ENCODE data around the gene ELAVL3.

Gene ELAVL3

DNA sequence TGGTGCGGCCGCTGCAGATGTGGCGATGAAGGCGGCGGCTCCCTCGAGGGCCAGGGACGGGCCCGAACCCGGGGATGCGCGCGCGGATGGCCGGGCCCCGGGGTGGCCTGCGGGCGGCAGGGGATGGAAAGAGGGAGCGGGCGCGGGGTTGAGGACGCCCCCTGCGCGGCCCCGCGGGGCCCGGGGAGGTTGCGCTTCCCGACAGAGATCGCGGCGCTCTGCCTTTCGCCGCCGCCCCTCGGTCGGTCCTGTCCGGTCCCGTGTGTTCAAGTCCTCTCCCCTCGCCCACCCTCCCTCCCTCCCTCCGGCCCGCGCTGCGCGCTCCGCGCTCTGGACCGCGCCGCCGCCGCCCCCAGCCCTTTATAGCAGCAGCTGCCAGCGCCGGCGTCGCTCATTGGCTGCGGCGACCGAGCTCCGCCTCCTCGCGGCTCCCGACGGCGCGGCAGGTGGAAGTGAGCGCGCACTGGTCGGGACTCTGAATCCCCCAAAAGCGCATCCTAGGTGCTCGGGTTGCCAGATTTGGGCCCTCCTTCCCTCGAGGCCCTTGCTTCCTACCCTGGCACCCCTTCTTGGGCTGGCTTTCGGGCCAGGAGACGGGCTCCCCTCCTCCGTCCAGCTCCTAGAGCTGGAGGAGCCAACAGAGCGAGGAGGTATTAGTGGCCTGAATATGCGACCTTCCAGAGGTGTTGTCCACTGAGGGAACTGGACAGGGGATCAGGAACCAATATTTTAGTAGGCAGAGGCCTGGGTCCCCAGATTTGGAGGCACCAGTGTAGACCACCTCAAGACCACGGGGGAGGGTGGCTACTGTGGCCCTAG lies at the start of gene ELAVL3:
ELAVL3 (minus strand) TSS at position 332 of the 819 bp plus-strand sequence. CDS start 438 bp downstream, outside the sequence.
- no peak within 1 kb of the TSS for H3K4me3 ChIP-seq (ENCODE audit: low read length)
- no peak for TF ChIP-seq ZNF274 (IDR thresholded peaks at IDR 0.05; ENCODE audit: low read depth, low read length)

GRCh38 chr19:11530432-11530831 lies 49.6 kb upstream of the ELAVL3 start:
- no peak for TF ChIP-seq ZNF274 (IDR thresholded peaks at IDR 0.05; ENCODE audit: low read depth, low read length)
- no peak overlapping the region for H3K4me3 ChIP-seq (ENCODE audit: low read length)

- no peak for TF ChIP-seq ZNF274 (IDR thresholded peaks at IDR 0.05; ENCODE audit: low read depth, low read length)
- peak within 1 kb of the TSS; percentile 85 for H3K4me3 ChIP-seq (ENCODE audit: low read length)
Measured at GRCh38 chr19:11528551-11529341, 47.9 kb upstream of the ELAVL3 start, which contains the start of gene ECSIT. Gene ECSIT, minus strand, starts transcription at chr19:11529134. Its CDS starts 9,964 bp downstream, at chr19:11519170.

- H3K4me3 ChIP-seq (ENCODE audit: low read length), result no peak overlapping the region
- no peak for TF ChIP-seq ZNF274 (IDR thresholded peaks at IDR 0.05; ENCODE audit: low read depth, low read length)
Measured at GRCh38 chr19:11519138-11519537, 38.3 kb upstream of the ELAVL3 start.

DNA sequence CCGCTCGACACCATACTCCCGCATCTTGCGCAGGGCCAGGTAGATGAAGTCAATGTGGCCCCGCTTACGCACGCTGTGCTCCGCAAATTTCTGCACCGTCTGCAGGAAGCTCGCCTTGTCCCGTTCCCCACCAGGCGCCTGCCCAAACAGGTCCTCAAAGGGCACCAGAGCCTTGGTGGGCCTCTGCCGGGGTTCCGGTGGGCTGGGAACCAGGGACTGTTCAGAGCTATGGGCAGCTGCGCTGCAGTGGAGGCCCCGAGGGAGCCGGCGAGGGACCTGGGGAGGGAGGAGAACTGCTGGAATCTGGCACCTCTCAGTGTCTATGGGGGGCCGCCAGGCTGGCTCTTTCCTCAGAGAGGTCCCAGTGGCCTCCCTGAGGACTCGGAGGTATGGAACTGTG lies 33.1 kb upstream of the ELAVL3 start:
- H3K4me3 ChIP-seq (ENCODE audit: low read length), result no peak overlapping the region
- no peak for TF ChIP-seq ZNF274 (IDR thresholded peaks at IDR 0.05; ENCODE audit: low read depth, low read length)

GRCh38 chr19:11510444-11510843 lies 29.6 kb upstream of the ELAVL3 start:
- TF ChIP-seq ZNF274 (IDR thresholded peaks at IDR 0.05; ENCODE audit: low read depth, low read length), result no peak
- H3K4me3 ChIP-seq (ENCODE audit: low read length), result no peak overlapping the region

DNA sequence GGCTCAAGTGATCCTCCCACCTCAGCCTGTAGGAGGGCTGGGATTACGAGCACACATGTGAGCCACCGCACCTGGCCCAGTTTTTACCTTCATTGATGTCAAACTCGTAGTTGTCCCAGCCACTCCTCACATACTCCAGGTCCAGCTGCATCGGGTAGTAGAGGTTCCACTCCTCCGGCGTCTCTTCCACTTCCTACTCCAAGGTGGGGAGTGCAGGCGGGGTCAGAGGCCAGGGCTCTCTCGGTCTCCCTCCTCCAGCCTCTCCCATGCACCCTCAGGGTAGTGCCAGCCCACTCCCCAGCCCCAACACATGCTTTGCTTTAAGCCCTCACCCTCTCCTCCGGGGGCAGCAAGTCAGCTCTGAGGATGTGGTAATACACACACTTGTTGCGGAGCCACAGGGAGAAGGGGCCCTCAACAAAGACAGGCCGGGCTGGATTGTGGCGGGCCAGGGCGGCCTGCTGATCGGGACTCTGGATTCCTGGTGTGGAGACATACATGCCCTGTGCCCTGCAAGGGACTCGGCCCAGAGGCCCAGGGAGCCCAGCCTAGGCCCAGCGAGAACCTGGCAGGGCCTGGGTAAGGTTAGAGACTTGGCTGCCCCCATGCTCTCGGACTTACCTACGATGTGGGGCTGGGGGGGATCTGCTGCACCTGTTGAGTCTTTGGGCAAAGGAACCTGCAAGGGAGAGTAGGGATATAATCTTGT lies 26.7 kb upstream of the ELAVL3 start:
- H3K4me3 ChIP-seq (ENCODE audit: low read length), result no peak overlapping the region
- TF ChIP-seq ZNF274 (IDR thresholded peaks at IDR 0.05; ENCODE audit: low read depth, low read length), result no peak

DNA sequence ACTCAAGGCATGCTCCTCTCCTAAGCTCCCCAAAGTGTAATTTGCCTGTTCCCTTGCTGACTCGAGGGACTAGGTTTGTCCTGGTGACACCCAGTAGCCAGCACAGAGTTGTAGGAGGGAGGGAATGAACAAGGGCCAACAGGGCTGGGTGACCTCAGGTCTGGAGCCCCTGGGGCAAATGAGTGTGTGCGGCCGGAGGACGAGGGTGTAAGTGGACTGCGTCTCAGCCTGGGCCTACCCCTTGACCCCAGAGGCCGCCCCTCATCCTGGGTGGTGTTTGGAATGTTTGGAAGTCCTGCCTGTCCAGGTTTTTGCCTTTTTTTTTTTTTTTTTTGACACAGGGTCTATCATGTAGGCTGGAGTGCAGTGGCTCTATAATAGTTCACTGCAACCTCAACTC lies 26.1 kb upstream of the ELAVL3 start:
- H3K4me3 ChIP-seq (ENCODE audit: low read length), result no peak overlapping the region

DNA sequence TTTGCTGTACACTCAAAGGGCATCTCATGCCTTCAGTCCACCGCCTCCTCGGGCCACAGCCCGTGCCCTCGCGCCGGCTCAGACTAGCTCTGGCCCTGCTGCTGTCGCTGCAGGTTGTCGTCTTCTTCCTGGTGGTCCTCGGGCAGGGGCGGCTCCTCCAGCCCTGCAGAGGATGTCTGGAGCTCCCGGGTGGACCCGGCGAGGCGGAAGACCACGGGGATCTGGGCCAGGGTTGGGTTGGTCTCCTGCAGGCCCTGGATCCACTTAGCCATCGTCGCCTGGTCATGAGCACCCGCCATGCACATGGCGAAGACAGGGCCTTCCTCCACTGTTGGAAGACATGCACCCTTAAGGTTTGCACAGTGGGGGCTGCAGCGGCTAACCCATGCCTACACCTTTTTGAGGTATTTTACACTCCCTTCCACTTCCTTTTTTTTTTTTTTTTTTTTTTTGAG lies 25.3 kb upstream of the ELAVL3 start:
- TF ChIP-seq ZNF274 (IDR thresholded peaks at IDR 0.05; ENCODE audit: low read depth, low read length), result no peak
- H3K4me3 ChIP-seq (ENCODE audit: low read length), result peak overlapping the region; percentile 65; the same call in 1 of the 2 replicates

More for the DNA sequence above, 26.1 kb upstream of the ELAVL3 start:
- no peak for TF ChIP-seq ZNF274 (IDR thresholded peaks at IDR 0.05; ENCODE audit: low read depth, low read length)

GRCh38 chr19:11505504-11506100 lies 24.8 kb upstream of the ELAVL3 start, which contains the start of gene ZNF653:
Gene ZNF653, minus strand, starts transcription at chr19:11505839. Its CDS starts 53 bp downstream, at chr19:11505786.
- peak within 1 kb of the TSS; percentile 65 for H3K4me3 ChIP-seq (ENCODE audit: low read length)
- TF ChIP-seq ZNF274 (IDR thresholded peaks at IDR 0.05; ENCODE audit: low read depth, low read length), result no peak

DNA sequence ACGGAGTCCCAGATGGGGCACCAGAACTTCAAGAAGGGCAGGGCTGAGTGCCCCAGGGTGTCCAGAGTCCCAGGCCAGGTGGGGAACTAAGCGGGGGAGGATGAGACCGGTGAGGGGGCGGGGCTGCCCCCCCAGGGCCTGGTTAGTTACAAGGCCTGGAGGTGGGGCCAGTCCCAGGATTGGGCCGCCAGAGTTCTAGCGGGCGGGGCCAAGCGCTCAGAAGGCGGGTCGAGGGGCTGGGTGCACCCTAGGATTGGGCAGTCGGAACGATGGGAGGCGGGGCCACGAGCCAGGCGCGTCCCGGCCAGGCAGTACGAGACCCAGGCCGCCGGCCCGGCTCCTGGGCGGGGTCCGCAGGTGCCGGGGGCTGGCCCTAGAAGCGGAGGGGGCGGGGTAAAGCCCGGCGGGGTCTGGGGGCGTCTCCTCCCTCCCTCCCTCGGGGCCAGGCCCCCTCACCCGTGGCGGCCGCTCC lies 24.2 kb upstream of the ELAVL3 start:
- no peak for TF ChIP-seq ZNF274 (IDR thresholded peaks at IDR 0.05; ENCODE audit: low read depth, low read length)
- peak overlapping the region; percentile 65 for H3K4me3 ChIP-seq (ENCODE audit: low read length)

DNA sequence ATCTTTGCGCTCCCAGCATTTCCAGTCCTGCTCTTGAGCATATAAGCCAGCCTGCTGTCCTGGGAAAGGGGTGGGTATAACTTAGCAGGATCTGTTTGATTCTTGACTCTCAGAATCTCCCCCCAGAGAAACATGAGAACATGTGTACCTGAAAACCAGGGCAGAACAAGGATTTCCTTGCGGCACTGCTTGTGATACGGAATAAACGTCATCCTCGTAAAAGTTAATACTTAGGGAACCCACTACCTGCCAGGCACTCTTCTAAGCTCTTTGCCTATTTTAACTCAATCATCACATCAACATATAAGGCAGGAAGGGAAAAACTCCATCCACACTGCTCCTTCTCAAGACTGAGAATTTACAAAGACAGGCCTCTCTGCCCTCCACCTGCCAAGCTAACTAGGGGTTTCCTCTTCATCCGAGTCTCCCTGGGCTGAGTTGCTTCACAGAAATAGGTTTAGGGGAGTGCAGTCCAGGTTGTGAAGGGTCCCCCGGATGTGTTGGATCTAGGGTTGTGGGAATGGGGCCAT lies 23.7 kb upstream of the ELAVL3 start:
- TF ChIP-seq ZNF274 (IDR thresholded peaks at IDR 0.05; ENCODE audit: low read depth, low read length), result no peak
- H3K4me3 ChIP-seq (ENCODE audit: low read length), result peak overlapping the region; percentile 22; the same call in 1 of the 2 replicates

DNA sequence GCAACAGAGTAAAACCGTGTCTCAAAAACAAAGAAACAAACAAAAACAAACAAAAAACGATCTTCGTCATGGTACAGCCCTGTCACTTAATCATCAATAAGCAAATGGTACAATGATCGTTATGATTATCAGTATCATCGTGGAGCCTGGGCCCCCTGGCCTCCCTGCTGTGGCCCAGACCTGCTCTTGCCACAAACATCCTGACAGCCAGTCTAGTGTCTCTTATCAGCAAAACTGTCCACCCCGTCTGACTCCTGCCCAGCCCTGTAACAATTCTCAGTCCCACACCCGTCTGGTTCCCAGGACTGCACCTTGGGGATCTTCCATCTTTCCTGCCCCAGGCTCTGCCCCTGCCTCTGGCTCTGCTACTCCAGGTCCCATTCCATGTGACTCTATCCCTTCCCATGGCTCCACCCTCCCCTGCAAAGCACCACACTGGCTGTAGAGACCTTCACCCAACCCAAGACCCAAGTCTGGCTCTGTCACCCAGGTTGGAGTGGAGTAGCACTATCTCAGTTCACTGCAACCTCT lies 19.1 kb upstream of the ELAVL3 start:
- TF ChIP-seq ZNF274 (IDR thresholded peaks at IDR 0.05; ENCODE audit: low read depth, low read length), result no peak
- no peak overlapping the region for H3K4me3 ChIP-seq (ENCODE audit: low read length)

All from GM08714 (cell line).